K562 (cell line): ENCODE data around the gene NPM3. TPM values are rescaled to one million over a fixed set of nuclear protein-coding genes. Genes with fewer than 3 reads are reported as not detected.

Experiments
- ATAC-seq: fragments of 200-7000 bp; cut with Tn5 transposase; 3 replicates; pipeline ENCODE4 v1.9.1; 2020; ENCODE audit warnings: moderate library complexity
- BruUV-seq: library from RNA; stranded (reverse); fragments of 400-500 nt; replicated peaks from 2 replicates; lab custom pipeline; 2021; lab: Mats Ljungman, UMichigan
- CTCF ChIA-PET: fragments of 300-600 bp; formaldehyde crosslinking; extraction: SDS; loops from one replicate; lab custom pipeline; 2021; ENCODE audit warnings: low intra/inter-chr PET ratio; lab: Yijun Ruan, JAX
- POLR2A ChIA-PET: fragments of 300-600, 350-650 bp; sonication (Branson Sonifier 250); formaldehyde crosslinking; extraction: SDS; loops from one replicate; lab custom pipeline; 2021; ENCODE audit warnings: antibody characterized with exemption, inconsistent platforms; lab: Yijun Ruan, JAX
- DNase-seq, 4 experiments: peaks; one replicate each; pipeline versions ENCODE4 v3.0.0 to v3.0.0-alpha.2; 2011 to 2018; ENCODE audit warnings: low spot score in 3 of 4, mixed read lengths in 3 of 4; ENCODE audit errors: extremely low read depth in 1 of 4
- FAIRE-seq: peaks from 2 replicates; lab custom pipeline; 2011; peaks lifted over from hg19 to GRCh38; lab: Jason Lieb, UNC
- H2AFZ ChIP-seq: 2 replicates; pipeline ENCODE4 v1.6.0; 2011; ENCODE audit warnings: low read depth, low read length, control low read depth, inconsistent platforms
- H3K27ac ChIP-seq: fragments of 200-600 bp; 3 replicates; pipeline ENCODE4 v1.8.0; 2011; ENCODE audit warnings: low read depth, mild to moderate bottlenecking, control low read depth, inconsistent platforms, low read length, moderate library complexity, mixed read lengths; ENCODE audit errors: extremely low read depth
- H3K27me3 ChIP-seq, 2 experiments: fragments of 300-600 bp in 1 of 2; 2 replicates in 1 of 2; 3 replicates in 1 of 2; pipeline versions ENCODE4 v1.6.0 to v1.8.0; 2011; ENCODE audit warnings: inconsistent platforms in 2 of 2, low read length in 2 of 2, mild to moderate bottlenecking in 1 of 2, mixed read lengths in 1 of 2, moderate library complexity in 1 of 2; ENCODE audit not compliant: control insufficient read depth in 2 of 2, insufficient read depth in 2 of 2
- H3K36me3 ChIP-seq: fragments of 300-600 bp; 3 replicates; pipeline ENCODE4 v1.8.0; 2011; ENCODE audit warnings: mild to moderate bottlenecking, low read length, inconsistent platforms; ENCODE audit not compliant: control insufficient read depth, insufficient read depth
- H3K4me1 ChIP-seq, 2 experiments: fragments of 200-600 bp in 1 of 2; replicated peaks in 1 of 2; 2 replicates in 1 of 2; 3 replicates in 1 of 2; pipeline versions ENCODE4 v1.5.1 to v1.8.0; 2011; ENCODE audit warnings: inconsistent platforms in 2 of 2, low read length in 2 of 2, mild to moderate bottlenecking in 1 of 2, mixed read lengths in 1 of 2, moderate library complexity in 1 of 2; ENCODE audit not compliant: control insufficient read depth in 2 of 2, insufficient read depth in 2 of 2
- H3K4me2 ChIP-seq: 2 replicates; pipeline ENCODE4 v1.6.1; 2011; ENCODE audit warnings: low read length, control low read depth, inconsistent platforms, mixed read lengths; ENCODE audit not compliant: insufficient read depth
- H3K4me3 ChIP-seq: fragments of 200-600 bp; sonication (generic), shearing (Covaris generic); 2 replicates; pipeline ENCODE4 v1.5.1; 2016; ENCODE audit warnings: control low read depth, inconsistent platforms
- H3K79me2 ChIP-seq: fragments of 200-600 bp; 3 replicates; pipeline ENCODE4 v1.8.0; 2011; ENCODE audit warnings: low read length, inconsistent platforms; ENCODE audit not compliant: control insufficient read depth, insufficient read depth
- H3K9ac ChIP-seq, 2 experiments: 2 replicates each; pipeline versions ENCODE4 v1.6.0 to v1.6.1; 2011; ENCODE audit warnings: low read depth in 2 of 2, low read length in 2 of 2, control low read depth in 1 of 2, inconsistent platforms in 1 of 2, mild to moderate bottlenecking in 1 of 2, mixed read lengths in 1 of 2; ENCODE audit not compliant: insufficient read depth in 1 of 2
- H3K9me1 ChIP-seq: one replicate; pipeline ENCODE4 v1.6.0; 2011; ENCODE audit warnings: inconsistent platforms, mild to moderate bottlenecking, low read length, moderate library complexity; ENCODE audit not compliant: control insufficient read depth, insufficient read depth
- H3K9me3 ChIP-seq: replicated peaks from 2 replicates; pipeline ENCODE4 v1.5.1; 2011; ENCODE audit warnings: low read depth, low read length, inconsistent platforms; ENCODE audit not compliant: control insufficient read depth, insufficient read depth
- H4K20me1 ChIP-seq: replicated peaks from 2 replicates; pipeline ENCODE4 v1.6.1; 2011; ENCODE audit warnings: low read length, inconsistent platforms, mixed read lengths; ENCODE audit not compliant: control insufficient read depth, insufficient read depth
- CBFA2T2 ChIP-seq: fragments of 450-650 bp; conservative IDR thresholded peaks from 2 replicates; pipeline ENCODE4 v1.6.1; 2017; ENCODE audit warnings: mild to moderate bottlenecking
- NR4A1 ChIP-seq, 2 experiments: fragments of 250-450 bp in 1 of 2; fragments of 450-650 bp in 1 of 2; sonication (Bioruptor Pico) in 1 of 2; IDR thresholded peaks; 2 replicates each; pipeline versions ENCODE4 v1.4.0 to v1.6.1; 2016 to 2020; ENCODE audit warnings: mild to moderate bottlenecking in 2 of 2, missing compliant biosample characterization in 1 of 2, missing genetic modification characterization in 1 of 2, moderate library complexity in 1 of 2
- POLR2B ChIP-seq: fragments of 450-650 bp; IDR thresholded peaks from 2 replicates; pipeline ENCODE4 v1.6.1; 2018; ENCODE audit warnings: low read depth; ENCODE audit not compliant: partially characterized antibody
- POLR3A ChIP-seq: IDR thresholded peaks from 2 replicates; pipeline ENCODE4 v1.6.1; 2011; ENCODE audit warnings: borderline replicate concordance, mild to moderate bottlenecking, moderate library complexity; ENCODE audit not compliant: insufficient read length, insufficient read depth; ENCODE audit errors: extremely low read depth
- SAP30 ChIP-seq: fragments of 200-600 bp; sonication (generic); IDR thresholded peaks from 2 replicates; pipeline ENCODE4 v1.6.1; 2012; ENCODE audit warnings: borderline replicate concordance, low read depth, mild to moderate bottlenecking, moderate library complexity, low read length, control low read depth, inconsistent platforms; ENCODE audit not compliant: insufficient read depth, poor library complexity, severe bottlenecking
- WGBS: fragments of 100-300 bp; shearing (Covaris generic); methylation state at CpG from one replicate; pipeline ENCODE4 v1.1.6; 2016; ENCODE audit warnings: low coverage, mixed read lengths; ENCODE audit not compliant: insufficient coverage; ENCODE audit errors: missing lambda C conversion rate; 5-methylcytosine and 5-hydroxymethylcytosine counted together
- in situ Hi-C: fragments of 300-500 bp; cut with MboI; formaldehyde crosslinking; loops from 4 replicates; pipeline ENCODE4 v1.15.0; 2018; ENCODE audit warnings: inconsistent platforms, mixed read lengths
- intact Hi-C: fragments of 100-400 bp; cut with micrococcal nuclease; formaldehyde crosslinking; loops from 2 replicates; pipeline ENCODE4 v1.14.2; 2022
- polyA plus RNA-seq, 8 experiments: library from polyadenylated mRNA; depleted of rRNA in 4 of 8; stranded (reverse) in 5 of 8; unstranded in 3 of 8; fragments of >200 nt; fragmentation: Nextera tagmentation in 2 of 8; fragmentation: Illumina TruSeq in 1 of 8; extraction: Ambion mirVana in 2 of 8; extraction: Trizol in 1 of 8; gene quantifications; 2 replicates each; pipeline versions ENCODE4 v1.2.1 to v1.2.3, GENCODE V29; 2011 to 2014; ENCODE audit warnings: inconsistent platforms in 1 of 8, missing spikeins in 1 of 8
- total RNA-seq, 7 experiments: library from RNA; depleted of rRNA in 6 of 7; stranded (reverse); fragments of >200 nt in 6 of 7; fragmentation: Illumina TruSeq in 2 of 7; extraction: Trizol in 2 of 7; gene quantifications; 2 replicates each; pipeline versions ENCODE4 v1.2.1 to v1.2.3, GENCODE V29; 2011 to 2021; ENCODE audit warnings: low replicate concordance in 1 of 7
- TF ChIP-seq, protein P1 (sequence below): sonication (generic); formaldehyde crosslinking; IDR thresholded peaks from 2 replicates; pipeline ENCODE4 v1.8.0; 2023; ENCODE audit warnings: mild to moderate bottlenecking, missing genetic modification reagents
- TF ChIP-seq, protein P2 (sequence below): fragments of 250-450 bp; sonication (Bioruptor Pico); IDR thresholded peaks from 2 replicates; pipeline ENCODE4 v1.5.0; 2020; ENCODE audit warnings: mild to moderate bottlenecking

The NPM3 gene
- total and polyA plus RNA-seq, 9 of the 15 experiments (the other 6 are each of a cell fraction or from before 2014, with no cell fraction given), result 15.2 to 239 (median 114) TPM

DNA sequence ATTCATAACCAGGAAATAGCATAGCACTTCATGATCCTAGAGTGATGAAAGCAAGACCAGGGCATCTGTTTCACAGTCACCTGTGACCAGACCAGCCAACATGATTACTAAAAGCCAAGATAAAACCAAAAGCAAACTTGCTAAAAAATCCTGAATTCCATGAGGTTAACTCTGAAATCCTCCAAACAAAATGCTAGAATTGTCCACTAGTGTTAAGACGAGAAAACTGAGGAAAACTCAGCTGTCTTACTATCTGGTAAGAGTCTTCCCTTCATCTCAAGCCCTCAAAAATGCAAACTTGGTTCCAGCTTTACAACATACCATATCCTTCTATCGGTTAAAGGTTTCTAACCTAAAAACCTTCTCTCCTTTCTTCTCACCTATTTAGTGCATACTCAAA is 1.3 kb upstream of the NPM3 start:
- TF ChIP-seq CBFA2T2 (0 out of 2 replicates have a peak, but pooled peaks have one; percentile 4), POLR2B (no peak), SAP30 (no peak), NR4A1 (CRISPR knock-in tag; IDR thresholded peaks at IDR 0.05) (no peak), NR4A1 (tag; IDR thresholded peaks at IDR 0.05) (no peak), POLR3A (no peak)
- TF ChIP-seq, protein P1, sequence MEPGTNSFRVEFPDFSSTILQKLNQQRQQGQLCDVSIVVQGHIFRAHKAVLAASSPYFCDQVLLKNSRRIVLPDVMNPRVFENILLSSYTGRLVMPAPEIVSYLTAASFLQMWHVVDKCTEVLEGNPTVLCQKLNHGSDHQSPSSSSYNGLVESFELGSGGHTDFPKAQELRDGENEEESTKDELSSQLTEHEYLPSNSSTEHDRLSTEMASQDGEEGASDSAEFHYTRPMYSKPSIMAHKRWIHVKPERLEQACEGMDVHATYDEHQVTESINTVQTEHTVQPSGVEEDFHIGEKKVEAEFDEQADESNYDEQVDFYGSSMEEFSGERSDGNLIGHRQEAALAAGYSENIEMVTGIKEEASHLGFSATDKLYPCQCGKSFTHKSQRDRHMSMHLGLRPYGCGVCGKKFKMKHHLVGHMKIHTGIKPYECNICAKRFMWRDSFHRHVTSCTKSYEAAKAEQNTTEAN, result no peak
- TF ChIP-seq, protein P2, sequence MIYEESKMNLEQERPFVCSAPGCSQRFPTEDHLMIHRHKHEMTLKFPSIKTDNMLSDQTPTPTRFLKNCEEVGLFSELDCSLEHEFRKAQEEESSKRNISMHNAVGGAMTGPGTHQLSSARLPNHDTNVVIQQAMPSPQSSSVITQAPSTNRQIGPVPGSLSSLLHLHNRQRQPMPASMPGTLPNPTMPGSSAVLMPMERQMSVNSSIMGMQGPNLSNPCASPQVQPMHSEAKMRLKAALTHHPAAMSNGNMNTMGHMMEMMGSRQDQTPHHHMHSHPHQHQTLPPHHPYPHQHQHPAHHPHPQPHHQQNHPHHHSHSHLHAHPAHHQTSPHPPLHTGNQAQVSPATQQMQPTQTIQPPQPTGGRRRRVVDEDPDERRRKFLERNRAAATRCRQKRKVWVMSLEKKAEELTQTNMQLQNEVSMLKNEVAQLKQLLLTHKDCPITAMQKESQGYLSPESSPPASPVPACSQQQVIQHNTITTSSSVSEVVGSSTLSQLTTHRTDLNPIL, result no peak
- Histone ChIP-seq H3K9me1 (no peaks in the 10 kb centered on the region), H3K9ac (no peak overlapping the region), H3K9me3 (no peaks in the 10 kb centered on the region), H3K27ac (no peak overlapping the region; the same call in 2 of the 3 replicates), H4K20me1 (peaks cover 8% of the 10 kb centered on the region; the same call in 1 of the 2 replicates), H3K36me3 (peaks cover 65% of the 10 kb centered on the region), H3K27me3 (no peaks in the 10 kb centered on the region), H3K4me2 (peak overlapping the region; percentile 81), H2AFZ (no peak overlapping the region), H3K79me2 (peaks cover 21% of the 10 kb centered on the region), H3K4me3 (no peak overlapping the region), H3K4me1 (peaks cover 10 to 31% of the 10 kb centered on the region in 2 experiments; a peak in 4 of 5 replicates)
- ChIA-PET POLR2A (interaction anchor here (1.5 to 3.2 kb wide), 6 partner anchors 11 to 182 kb away, joined by 3 to 34 read pairs (median 4); no protein-coding TSS in a partner anchor), CTCF (no interaction called here)
- ATAC-seq, result no peak
- DNase-seq, result no peak
- BruUV-seq, result no TSS peak
- in situ Hi-C loops (loop anchor here (5.0 kb wide), 1 partner anchor 177 kb away; no protein-coding TSS in a partner anchor), intact Hi-C loops (loop anchor here (5.0 kb wide), 2 partner anchors 288 to 572 kb away; no protein-coding TSS in a partner anchor)
- WGBS, result 45% methylated on average over 1 of the region's 2 CpGs
- FAIRE-seq, result no peak
